ENCODE results near the gene ZFHX3.

GRCh38 chr16:72815348-72816318 is 232.3 kb downstream of the ZFHX3 start:
- TF ChIP-seq CTCF (IDR thresholded peaks at IDR 0.05) (no peak), POLR2A (IDR thresholded peaks at IDR 0.05) (no peak)

Data from heart left ventricle (tissue), 13 donors.